Globus pallidus (tissue), 1 donor: ENCODE data around the gene MED13L.

Source experiments
- DNase-seq: peaks from one replicate; pipeline ENCODE4 v3.0.0-alpha.2; 2015; ENCODE audit warnings: low spot score

Gene MED13L

DNA sequence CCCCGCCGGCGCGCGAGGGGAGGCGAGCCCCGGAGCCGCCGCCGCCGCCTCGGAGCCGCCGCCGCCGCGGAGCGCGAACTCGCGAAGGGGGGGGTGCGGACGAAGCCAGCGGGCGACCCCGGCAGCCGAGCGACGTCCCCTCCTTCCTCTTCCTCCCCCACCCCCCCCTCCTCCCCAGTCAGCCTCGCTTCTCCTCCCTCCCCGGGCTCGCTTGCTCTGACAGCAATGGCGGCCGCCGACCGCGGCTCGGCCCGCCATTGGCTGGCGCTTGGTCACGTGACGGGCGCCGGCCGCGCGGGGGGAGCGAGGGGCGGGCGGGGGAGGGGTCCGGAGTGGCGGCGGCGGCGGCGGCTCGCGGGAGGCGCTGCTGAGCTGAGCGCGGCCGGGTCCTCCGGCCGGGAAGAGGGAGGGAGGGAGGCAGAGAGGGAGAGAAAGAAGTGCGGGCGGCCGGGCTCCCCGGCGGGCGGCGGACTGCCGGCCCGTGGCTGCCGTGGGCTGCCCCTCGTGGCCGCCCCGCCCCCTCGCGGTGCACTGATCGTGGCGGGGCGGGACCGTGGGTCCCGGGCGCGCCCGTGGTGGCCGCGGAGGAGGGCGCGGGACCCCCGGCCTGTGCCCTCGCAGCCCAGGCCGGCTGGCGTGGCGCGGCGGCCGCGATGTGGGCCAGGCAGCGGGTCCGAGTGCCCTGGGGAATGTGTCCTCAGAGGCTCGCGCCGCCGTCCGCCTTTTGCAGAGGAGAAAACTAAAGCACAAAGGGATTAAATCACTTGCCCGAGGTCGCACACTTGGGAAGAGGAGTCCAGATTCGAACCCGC is at the start of gene MED13L:
Gene MED13L (minus strand): TSS at position 227 of the 812 bp plus-strand sequence. CDS start 562 bp downstream, outside the sequence.
- DNase-seq, result peak; percentile 89

- DNase-seq, result no peak
These were observed 47.8 kb upstream of the MED13L start for GRCh38 chr12:116325336-116325664.

DNA sequence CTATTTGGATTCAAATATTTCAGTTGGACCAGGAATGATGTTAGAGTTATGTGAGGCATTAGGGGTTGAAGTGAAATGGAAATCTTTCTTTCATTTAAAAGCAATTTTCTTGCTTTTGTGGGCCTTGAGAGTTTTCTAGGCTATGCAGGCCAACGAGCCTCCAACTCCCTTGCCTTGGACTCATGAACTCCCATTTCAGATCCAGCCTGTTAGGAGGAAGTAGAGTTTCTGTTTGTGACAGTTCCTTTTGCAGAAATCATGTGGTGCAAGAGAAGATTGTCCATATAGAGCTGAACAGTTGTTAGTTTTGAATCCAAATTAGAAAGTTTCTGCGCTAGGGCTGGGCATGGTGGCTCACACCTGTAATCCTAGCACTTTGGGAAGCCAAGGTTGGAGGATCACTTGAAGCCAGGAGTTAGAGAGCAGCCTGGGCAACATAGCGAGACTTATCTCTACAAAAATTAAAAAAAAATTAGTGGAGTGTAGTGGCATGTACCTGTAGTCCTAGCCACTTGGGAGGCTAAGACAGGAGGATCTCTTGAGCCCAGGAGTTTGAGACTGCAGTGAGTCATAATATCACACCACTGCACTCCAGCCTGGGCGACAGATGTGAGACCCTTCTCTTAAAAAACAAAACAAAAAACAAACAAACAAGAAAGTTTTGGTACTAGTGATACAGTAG is 47.3 kb upstream of the MED13L start:
- peak; percentile 37 for DNase-seq

DNA sequence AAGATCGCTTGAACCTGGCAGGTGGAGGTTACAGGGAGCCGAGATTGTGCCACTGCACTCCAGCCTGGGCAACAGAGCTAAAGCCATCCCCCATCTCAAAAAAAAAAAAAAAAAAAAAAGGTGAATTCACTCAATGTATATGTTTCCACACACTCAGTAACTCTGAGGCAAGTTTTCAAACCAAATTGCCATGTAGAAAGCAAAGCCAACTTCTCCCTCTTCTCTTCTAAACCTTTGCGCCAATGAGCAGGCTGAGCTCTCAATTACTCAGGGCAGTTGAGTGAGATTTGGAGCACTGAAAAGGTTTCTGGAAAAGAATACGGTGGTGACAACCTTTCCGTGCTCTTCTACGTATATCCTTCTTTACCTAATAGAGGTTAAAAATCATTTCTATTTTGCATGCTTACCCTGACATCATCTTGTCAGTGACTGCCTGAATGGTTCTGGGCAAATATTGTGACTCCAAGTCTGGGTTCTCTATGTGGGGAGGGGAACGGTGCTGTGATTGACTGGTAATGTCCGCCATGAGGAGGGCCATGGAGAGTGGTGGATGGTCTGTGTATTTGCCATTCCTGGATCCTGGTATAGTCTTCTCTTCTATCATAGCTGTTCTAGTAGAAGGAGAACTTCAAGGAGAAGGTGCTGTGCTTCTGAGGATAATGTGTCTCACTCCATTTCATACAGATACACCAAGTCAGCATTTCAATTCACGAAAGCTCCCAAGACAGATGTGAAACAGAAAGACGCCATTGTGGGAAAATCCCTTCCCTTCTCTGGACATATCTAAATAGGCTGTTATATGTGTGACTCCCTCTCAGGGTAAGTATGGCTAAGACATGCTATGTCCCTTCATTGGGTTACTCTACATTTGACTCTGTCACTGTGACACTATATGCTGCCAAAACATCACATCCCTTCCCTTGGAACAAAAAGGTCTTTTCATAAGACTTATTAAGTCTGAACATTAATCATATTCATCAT is 46.2 kb upstream of the MED13L start:
- no peak for DNase-seq

GRCh38 chr12:116321913-116322312 is 44.4 kb upstream of the MED13L start:
- DNase-seq, result no peak

- DNase-seq, result no peak
These were observed 43.3 kb upstream of the MED13L start for GRCh38 chr12:116320791-116321217.

GRCh38 chr12:116319898-116320621 is 42.6 kb upstream of the MED13L start:
- DNase-seq, result peak; percentile 48

- DNase-seq, result no peak
These were observed 41.9 kb upstream of the MED13L start for GRCh38 chr12:116319233-116319897.

DNA sequence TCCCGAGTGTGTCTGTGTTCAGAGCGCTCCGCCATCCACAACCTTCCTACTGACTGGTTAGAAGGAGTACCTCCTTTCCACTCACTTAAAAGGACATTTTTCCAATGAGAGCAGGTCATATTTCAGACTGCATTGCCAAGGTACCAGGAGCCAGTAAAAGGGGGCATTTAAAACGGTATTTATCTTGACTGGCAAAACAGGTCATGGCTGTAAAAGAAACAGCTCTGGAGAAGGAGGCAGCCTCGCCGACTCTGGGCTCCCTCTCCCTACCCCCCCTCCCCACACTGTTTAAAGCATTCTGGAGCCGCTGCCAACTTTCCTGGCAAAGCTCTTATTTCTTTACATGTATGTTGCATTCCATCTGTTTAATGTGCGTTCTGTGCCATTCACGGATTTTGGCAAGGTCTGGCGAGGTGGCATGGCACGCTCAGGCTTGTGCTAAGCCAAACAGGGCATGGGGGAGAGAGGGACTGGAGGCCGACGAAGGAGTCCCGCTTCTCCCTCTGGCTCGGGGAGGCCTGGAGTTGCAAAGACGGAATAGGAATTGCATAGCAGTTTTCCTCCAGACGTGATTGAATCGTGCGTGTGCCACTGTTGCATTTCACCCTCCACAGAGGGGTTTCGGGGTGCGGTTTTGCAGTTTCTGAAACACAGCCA is 41.2 kb upstream of the MED13L start:
- no peak for DNase-seq

- no peak for DNase-seq
These were observed 40.6 kb upstream of the MED13L start for GRCh38 chr12:116317986-116318575.

GRCh38 chr12:116317139-116317538 is 39.6 kb upstream of the MED13L start:
- no peak for DNase-seq

DNA sequence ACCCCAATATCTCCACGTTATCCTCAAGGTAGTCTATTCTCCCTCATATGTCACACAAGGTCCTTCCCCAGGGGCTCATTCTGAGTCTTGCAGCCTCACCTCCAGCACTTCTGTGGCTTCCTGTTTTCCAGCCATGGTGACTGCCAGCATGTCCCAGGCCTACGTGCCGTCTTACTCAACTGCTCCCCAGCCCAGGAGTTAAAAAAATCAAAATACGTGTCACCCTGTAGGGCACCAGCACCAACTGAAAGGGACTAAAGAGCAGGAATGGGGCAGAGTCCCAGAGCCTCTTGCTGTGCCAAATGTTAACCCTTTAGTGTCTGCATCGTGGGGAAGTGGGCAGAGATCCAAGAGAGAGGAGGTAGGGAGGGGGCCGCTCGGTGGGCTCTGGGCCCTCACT is 37.0 kb upstream of the MED13L start:
- no peak for DNase-seq

DNA sequence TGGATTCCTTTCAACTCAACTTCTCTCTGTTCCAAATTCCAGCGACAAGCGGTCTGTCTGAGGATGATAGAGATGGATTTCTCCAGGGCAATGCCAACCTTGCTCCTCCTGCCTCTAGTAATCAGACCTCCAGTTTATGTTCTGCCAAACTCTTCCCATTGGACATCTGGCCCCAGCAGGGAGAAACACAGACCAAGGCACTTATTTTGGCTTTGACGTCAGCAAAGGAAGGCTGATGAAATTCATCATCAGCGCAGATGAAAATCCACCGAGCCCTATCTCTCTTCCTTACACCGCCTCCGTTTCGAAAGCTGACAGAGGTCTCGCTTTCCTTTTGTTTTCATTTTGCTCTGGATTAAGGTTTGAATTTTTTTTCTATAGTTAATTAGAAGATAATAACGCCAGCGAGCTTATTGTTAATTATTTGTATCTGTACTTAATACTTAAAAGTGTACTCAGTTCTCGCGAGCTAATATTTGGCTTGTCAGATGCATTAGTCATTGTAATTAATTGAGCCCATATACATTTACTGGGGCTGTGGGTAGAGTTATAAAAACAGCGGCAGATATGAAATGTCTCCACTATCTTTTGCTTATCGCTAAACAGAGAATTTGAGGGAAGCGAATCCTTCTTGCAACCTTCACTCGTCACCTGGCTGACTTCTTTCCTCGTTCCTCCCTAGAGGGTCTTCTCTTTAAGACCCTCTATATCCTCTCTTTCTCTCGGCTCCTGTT is 35.9 kb upstream of the MED13L start:
- no peak for DNase-seq

- no peak for DNase-seq
These were observed 32.6 kb upstream of the MED13L start for GRCh38 chr12:116310082-116310481.

GRCh38 chr12:116309343-116309742 is 31.9 kb upstream of the MED13L start:
- DNase-seq, result no peak

DNA sequence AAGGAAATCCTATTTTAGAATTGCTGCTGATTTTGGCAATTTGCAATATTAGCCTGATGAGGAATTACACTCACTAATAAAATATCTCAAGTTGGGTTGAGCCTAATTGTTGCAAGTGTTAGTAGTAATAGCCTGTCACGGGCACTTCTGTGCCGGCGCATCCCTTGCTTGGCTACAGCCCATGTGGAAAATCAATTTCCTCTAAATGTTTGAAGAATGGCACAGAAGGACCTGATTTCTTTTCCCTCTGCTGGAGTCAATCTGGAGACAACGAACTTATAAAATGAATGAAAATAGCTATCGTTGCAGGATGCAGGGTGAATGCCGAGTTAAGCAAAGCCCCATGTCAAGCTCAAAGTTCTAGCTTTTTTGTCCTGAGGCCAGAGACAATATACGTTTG is 31.2 kb upstream of the MED13L start:
- DNase-seq, result no peak

GRCh38 chr12:116306968-116307367 is 29.5 kb upstream of the MED13L start:
- DNase-seq, result no peak

GRCh38 chr12:116306506-116306905 is 29.0 kb upstream of the MED13L start:
- no peak for DNase-seq

DNA sequence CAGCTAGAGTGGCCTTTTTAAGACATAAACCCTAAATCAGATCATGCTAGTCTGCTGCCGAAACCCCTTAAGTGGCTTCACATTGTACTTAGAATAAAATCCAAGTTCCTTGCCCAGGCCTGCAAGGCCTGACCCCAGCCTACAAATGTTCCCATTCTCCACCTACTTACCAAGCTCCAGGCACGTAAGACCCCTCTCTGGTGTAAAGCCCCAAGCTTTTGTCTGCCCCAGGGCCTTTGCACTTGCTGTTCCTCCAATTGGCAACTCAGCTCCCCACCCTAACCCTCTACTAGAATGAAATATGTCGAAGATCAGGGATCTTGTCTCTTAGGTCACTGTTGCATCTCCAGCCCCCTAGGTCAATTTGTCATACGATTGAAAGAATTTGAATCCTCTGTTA is 27.1 kb upstream of the MED13L start:
- no peak for DNase-seq
